Panc1 (cell line): ENCODE results near the gene ADI1.

Experiments
- POLR2AphosphoS5 ChIP-seq: IDR thresholded peaks from 2 replicates; pipeline ENCODE4 v1.6.1; 2012; ENCODE audit warnings: mild to moderate bottlenecking, low read depth, low read length, moderate library complexity
- SIN3A ChIP-seq: IDR thresholded peaks from 2 replicates; pipeline ENCODE4 v1.6.1; 2012; ENCODE audit warnings: low read depth, mild to moderate bottlenecking, low read length, moderate library complexity, borderline replicate concordance; ENCODE audit not compliant: insufficient read depth
- TF ChIP-seq, protein P1 (sequence below): fragments of 450-650 bp; IDR thresholded peaks from 2 replicates; pipeline ENCODE4 v1.5.1; 2017; ENCODE audit warnings: mild to moderate bottlenecking
- TF ChIP-seq, protein P2 (sequence below), 2 experiments: IDR thresholded peaks; 2 replicates each; pipeline ENCODE4 v1.6.1; 2011 to 2012; ENCODE audit warnings: low read depth in 2 of 2, control low read depth in 1 of 2, low read length in 1 of 2, mild to moderate bottlenecking in 1 of 2, moderate library complexity in 1 of 2; ENCODE audit not compliant: insufficient read depth in 1 of 2

DNA sequence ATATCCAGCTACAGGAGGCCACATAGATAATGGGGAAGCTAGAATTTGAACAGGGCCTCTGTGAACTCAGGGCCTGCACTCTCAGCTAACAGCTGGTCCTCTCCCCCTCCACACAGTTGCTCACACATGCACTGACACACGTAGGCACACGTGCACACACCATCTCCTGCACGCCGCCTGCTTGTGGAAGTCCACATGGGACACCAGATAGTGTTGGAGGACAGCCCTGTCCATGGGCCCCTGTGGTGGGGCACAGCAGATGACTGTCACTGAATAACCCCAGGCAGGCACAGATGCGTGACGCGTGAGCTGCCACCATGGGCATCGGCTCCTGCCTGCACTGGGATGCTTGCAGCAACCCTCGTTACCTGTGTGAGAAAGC lies 52.9 kb downstream of the ADI1 start:
- TF ChIP-seq, protein P1, sequence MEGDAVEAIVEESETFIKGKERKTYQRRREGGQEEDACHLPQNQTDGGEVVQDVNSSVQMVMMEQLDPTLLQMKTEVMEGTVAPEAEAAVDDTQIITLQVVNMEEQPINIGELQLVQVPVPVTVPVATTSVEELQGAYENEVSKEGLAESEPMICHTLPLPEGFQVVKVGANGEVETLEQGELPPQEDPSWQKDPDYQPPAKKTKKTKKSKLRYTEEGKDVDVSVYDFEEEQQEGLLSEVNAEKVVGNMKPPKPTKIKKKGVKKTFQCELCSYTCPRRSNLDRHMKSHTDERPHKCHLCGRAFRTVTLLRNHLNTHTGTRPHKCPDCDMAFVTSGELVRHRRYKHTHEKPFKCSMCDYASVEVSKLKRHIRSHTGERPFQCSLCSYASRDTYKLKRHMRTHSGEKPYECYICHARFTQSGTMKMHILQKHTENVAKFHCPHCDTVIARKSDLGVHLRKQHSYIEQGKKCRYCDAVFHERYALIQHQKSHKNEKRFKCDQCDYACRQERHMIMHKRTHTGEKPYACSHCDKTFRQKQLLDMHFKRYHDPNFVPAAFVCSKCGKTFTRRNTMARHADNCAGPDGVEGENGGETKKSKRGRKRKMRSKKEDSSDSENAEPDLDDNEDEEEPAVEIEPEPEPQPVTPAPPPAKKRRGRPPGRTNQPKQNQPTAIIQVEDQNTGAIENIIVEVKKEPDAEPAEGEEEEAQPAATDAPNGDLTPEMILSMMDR: no peak
- TF ChIP-seq POLR2AphosphoS5 (no peak), SIN3A (no peak)
- TF ChIP-seq, protein P2, sequence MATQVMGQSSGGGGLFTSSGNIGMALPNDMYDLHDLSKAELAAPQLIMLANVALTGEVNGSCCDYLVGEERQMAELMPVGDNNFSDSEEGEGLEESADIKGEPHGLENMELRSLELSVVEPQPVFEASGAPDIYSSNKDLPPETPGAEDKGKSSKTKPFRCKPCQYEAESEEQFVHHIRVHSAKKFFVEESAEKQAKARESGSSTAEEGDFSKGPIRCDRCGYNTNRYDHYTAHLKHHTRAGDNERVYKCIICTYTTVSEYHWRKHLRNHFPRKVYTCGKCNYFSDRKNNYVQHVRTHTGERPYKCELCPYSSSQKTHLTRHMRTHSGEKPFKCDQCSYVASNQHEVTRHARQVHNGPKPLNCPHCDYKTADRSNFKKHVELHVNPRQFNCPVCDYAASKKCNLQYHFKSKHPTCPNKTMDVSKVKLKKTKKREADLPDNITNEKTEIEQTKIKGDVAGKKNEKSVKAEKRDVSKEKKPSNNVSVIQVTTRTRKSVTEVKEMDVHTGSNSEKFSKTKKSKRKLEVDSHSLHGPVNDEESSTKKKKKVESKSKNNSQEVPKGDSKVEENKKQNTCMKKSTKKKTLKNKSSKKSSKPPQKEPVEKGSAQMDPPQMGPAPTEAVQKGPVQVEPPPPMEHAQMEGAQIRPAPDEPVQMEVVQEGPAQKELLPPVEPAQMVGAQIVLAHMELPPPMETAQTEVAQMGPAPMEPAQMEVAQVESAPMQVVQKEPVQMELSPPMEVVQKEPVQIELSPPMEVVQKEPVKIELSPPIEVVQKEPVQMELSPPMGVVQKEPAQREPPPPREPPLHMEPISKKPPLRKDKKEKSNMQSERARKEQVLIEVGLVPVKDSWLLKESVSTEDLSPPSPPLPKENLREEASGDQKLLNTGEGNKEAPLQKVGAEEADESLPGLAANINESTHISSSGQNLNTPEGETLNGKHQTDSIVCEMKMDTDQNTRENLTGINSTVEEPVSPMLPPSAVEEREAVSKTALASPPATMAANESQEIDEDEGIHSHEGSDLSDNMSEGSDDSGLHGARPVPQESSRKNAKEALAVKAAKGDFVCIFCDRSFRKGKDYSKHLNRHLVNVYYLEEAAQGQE (IDR thresholded peaks at IDR 0.05; ENCODE audit: insufficient read depth in 1 of 2, low read depth in 2 of 2, low read length in 1 of 2): no peak
